Measurements from ENCODE around the gene SAPCD1.

Gene SAPCD1

GRCh38 chr6:31770860-31771259 lies 8.4 kb downstream of the SAPCD1 start:
- no peaks in the 10 kb centered on the region for H3K9me3 ChIP-seq (replicated peaks; ENCODE audit: insufficient read depth, low read length)
- no peak overlapping the region for H3K27ac ChIP-seq (ENCODE audit: low read length)
- H3K9me2 ChIP-seq (replicated peaks; ENCODE audit: insufficient read depth, low read length) = no peaks in the 10 kb centered on the region
- no peak overlapping the region for H3K9ac ChIP-seq (ENCODE audit: low read length)
- H3K36me3 ChIP-seq (replicated peaks; ENCODE audit: insufficient read depth, low read length) = no peaks in the 10 kb centered on the region
- peaks cover 5% of the 10 kb centered on the region for H3K4me1 ChIP-seq (ENCODE audit: low read length)
- H3F3A ChIP-seq (ENCODE audit: insufficient read depth, low read length) = 0 out of 2 replicates have a peak, but pooled peaks cover 3% of the 10 kb centered on the region
- peaks cover 3% of the 10 kb centered on the region for H3K79me2 ChIP-seq (ENCODE audit: low read length)
- no peaks in the 10 kb centered on the region for H3K27me3 ChIP-seq (replicated peaks; ENCODE audit: insufficient read depth, low read length)
- no peak overlapping the region for H3K4me2 ChIP-seq (ENCODE audit: low read depth, low read length)
- TF ChIP-seq EZH2 (optimal IDR thresholded peaks at IDR 0.05; ENCODE audit: low read depth, low read length) (no peak), CTCF (IDR thresholded peaks at IDR 0.05; ENCODE audit: low read length) (no peak), EZH2phosphoT487 (IDR thresholded peaks at IDR 0.05; ENCODE audit: low read length) (no peak)
- no peak for DNase-seq
- H4K20me1 ChIP-seq (ENCODE audit: insufficient read depth, low read length) = no peaks in the 10 kb centered on the region
- H2AFZ ChIP-seq (ENCODE audit: low read length) = no peak overlapping the region
- no peak overlapping the region for H3K4me3 ChIP-seq (ENCODE audit: low read length)

- Histone ChIP-seq H3K4me3 (ENCODE audit: low read length) (no peak overlapping the region), H3K36me3 (replicated peaks; ENCODE audit: insufficient read depth, low read length) (no peaks in the 10 kb centered on the region), H2AFZ (ENCODE audit: low read length) (no peak overlapping the region), H3K9me2 (replicated peaks; ENCODE audit: insufficient read depth, low read length) (no peaks in the 10 kb centered on the region), H3K4me1 (ENCODE audit: low read length) (peaks cover 15% of the 10 kb centered on the region), H3F3A (ENCODE audit: insufficient read depth, low read length) (0 out of 2 replicates have a peak, but pooled peaks cover 9% of the 10 kb centered on the region), H3K27ac (ENCODE audit: low read length) (no peak overlapping the region), H3K79me2 (ENCODE audit: low read length) (peaks cover 13% of the 10 kb centered on the region), H3K4me2 (ENCODE audit: low read depth, low read length) (no peak overlapping the region), H3K9me3 (replicated peaks; ENCODE audit: insufficient read depth, low read length) (no peaks in the 10 kb centered on the region), H3K27me3 (replicated peaks; ENCODE audit: insufficient read depth, low read length) (no peaks in the 10 kb centered on the region), H4K20me1 (ENCODE audit: insufficient read depth, low read length) (no peaks in the 10 kb centered on the region), H3K9ac (ENCODE audit: low read length) (no peak overlapping the region)
- no peak for DNase-seq
- no peak for TF ChIP-seq CTCF (IDR thresholded peaks at IDR 0.05; ENCODE audit: low read length)
- no peak for TF ChIP-seq EZH2phosphoT487 (IDR thresholded peaks at IDR 0.05; ENCODE audit: low read length)
- no peak for TF ChIP-seq EZH2 (optimal IDR thresholded peaks at IDR 0.05; ENCODE audit: low read depth, low read length)
These were observed 9.5 kb downstream of the SAPCD1 start for GRCh38 chr6:31771992-31772358.

GRCh38 chr6:31775184-31775583 lies 12.7 kb downstream of the SAPCD1 start:
- Histone ChIP-seq H3K79me2 (ENCODE audit: low read length) (peaks cover 18% of the 10 kb centered on the region), H3F3A (ENCODE audit: insufficient read depth, low read length) (peaks cover 36% of the 10 kb centered on the region), H3K9me3 (replicated peaks; ENCODE audit: insufficient read depth, low read length) (no peaks in the 10 kb centered on the region), H3K27me3 (replicated peaks; ENCODE audit: insufficient read depth, low read length) (no peaks in the 10 kb centered on the region), H3K4me1 (ENCODE audit: low read length) (peaks cover 30% of the 10 kb centered on the region), H2AFZ (ENCODE audit: low read length) (no peak overlapping the region), H3K9me2 (replicated peaks; ENCODE audit: insufficient read depth, low read length) (no peaks in the 10 kb centered on the region), H4K20me1 (ENCODE audit: insufficient read depth, low read length) (no peaks in the 10 kb centered on the region), H3K4me2 (ENCODE audit: low read depth, low read length) (no peak overlapping the region), H3K9ac (ENCODE audit: low read length) (no peak overlapping the region), H3K4me3 (ENCODE audit: low read length) (no peak overlapping the region), H3K36me3 (replicated peaks; ENCODE audit: insufficient read depth, low read length) (0 out of 2 replicates have a peak, but pooled peaks cover under 1% of the 10 kb centered on the region), H3K27ac (ENCODE audit: low read length) (no peak overlapping the region)
- TF ChIP-seq EZH2 (optimal IDR thresholded peaks at IDR 0.05; ENCODE audit: low read depth, low read length) (no peak), EZH2phosphoT487 (IDR thresholded peaks at IDR 0.05; ENCODE audit: low read length) (no peak), CTCF (IDR thresholded peaks at IDR 0.05; ENCODE audit: low read length) (no peak)
- no peak for DNase-seq
